T-cell (primary cell): ENCODE measurements around the gene PDE4B. TPM values are rescaled to one million over a fixed set of nuclear protein-coding genes. Genes with fewer than 3 reads are reported as not detected.

Experiments
- ATAC-seq, 4 experiments: fragments of 200-7000 bp in 3 of 4; fragments of 150-1000 bp in 1 of 4; cut with Tn5 transposase; replicated peaks in 1 of 4; 1 replicate in 3 of 4; 2 replicates in 1 of 4; pipeline ENCODE4 v1.10.0; 2021; ENCODE audit warnings: moderate library complexity in 3 of 4, mild to moderate bottlenecking in 2 of 4, moderate number of reproducible peaks in 1 of 4
- CTCF ChIA-PET, 2 donors: fragments of 300-600 bp; sonication (Branson Sonifier 250); formaldehyde crosslinking; loops; one replicate each; lab custom pipeline; 2022; ENCODE audit warnings: antibody characterized with exemption in 2 of 2; lab: Charles Lee
- POLR2A ChIA-PET, 2 donors: fragments of 300-600 bp; sonication (Branson Sonifier 250); formaldehyde crosslinking; loops; one replicate each; lab custom pipeline; 2022; ENCODE audit warnings: antibody characterized with exemption in 2 of 2; lab: Charles Lee
- DNase-seq, 35 experiments: peaks; one replicate each; pipeline versions ENCODE4 v3.0.0 to v3.0.0-alpha.2; 2013 to 2023
- H3K27ac ChIP-seq: one replicate; pipeline ENCODE4 v1.5.1; 2013; ENCODE audit warnings: low read length
- H3K27me3 ChIP-seq, 2 experiments: replicated peaks in 1 of 2; 1 replicate in 1 of 2; 2 replicates in 1 of 2; pipeline versions ENCODE4 v1.6.1 to v1.7.0; 2013; ENCODE audit warnings: low read length in 1 of 2, mixed read lengths in 1 of 2; ENCODE audit not compliant: control insufficient read depth in 2 of 2, insufficient read depth in 2 of 2; ENCODE audit errors: extremely low read depth in 1 of 2
- H3K36me3 ChIP-seq, 2 donors: 1 replicate in 1 of 2; 2 replicates in 1 of 2; pipeline versions ENCODE4 v1.6.1 to v1.7.0; 2013; ENCODE audit warnings: low read length in 1 of 2; ENCODE audit not compliant: control insufficient read depth in 2 of 2, insufficient read depth in 1 of 2; ENCODE audit errors: extremely low read depth in 1 of 2
- H3K4me1 ChIP-seq, 2 experiments: 1 replicate in 1 of 2; 2 replicates in 1 of 2; pipeline versions ENCODE4 v1.6.1 to v1.7.0; 2013; ENCODE audit warnings: low read length in 2 of 2, mixed read lengths in 1 of 2; ENCODE audit not compliant: insufficient read depth in 2 of 2, control insufficient read depth in 1 of 2; ENCODE audit errors: extremely low read depth in 1 of 2
- H3K4me3 ChIP-seq, 2 donors: 1 replicate in 1 of 2; 2 replicates in 1 of 2; pipeline versions ENCODE4 v1.5.1 to v1.7.0; 2013; ENCODE audit warnings: mild to moderate bottlenecking in 2 of 2, low read length in 1 of 2, moderate library complexity in 1 of 2; ENCODE audit not compliant: control insufficient read depth in 1 of 2; ENCODE audit errors: extremely low read depth in 1 of 2
- H3K9me3 ChIP-seq: 2 replicates; pipeline ENCODE4 v1.7.0; 2013
- H3K27ac Mint-ChIP-seq, 2 donors: one replicate each; pipeline ENCODE4 v1.8.0; 2020 to 2021; ENCODE audit warnings: mild to moderate bottlenecking in 2 of 2, mixed read lengths in 2 of 2
- H3K27me3 Mint-ChIP-seq, 2 donors: one replicate each; pipeline ENCODE4 v1.8.0; 2021 to 2022; ENCODE audit warnings: mixed read lengths in 2 of 2
- H3K36me3 Mint-ChIP-seq: one replicate; pipeline ENCODE4 v1.8.0; 2021; ENCODE audit warnings: mixed read lengths
- H3K4me1 Mint-ChIP-seq, 3 donors: one replicate each; pipeline ENCODE4 v1.8.0; 2020 to 2022; ENCODE audit warnings: mixed read lengths in 3 of 3, mild to moderate bottlenecking in 1 of 3
- H3K4me3 Mint-ChIP-seq, 3 donors: one replicate each; pipeline ENCODE4 v1.8.0; 2020 to 2022; ENCODE audit warnings: mild to moderate bottlenecking in 3 of 3, mixed read lengths in 3 of 3, moderate library complexity in 3 of 3
- H3K9me3 Mint-ChIP-seq, 3 donors: one replicate each; pipeline ENCODE4 v1.8.0; 2020 to 2022; ENCODE audit warnings: mixed read lengths in 3 of 3
- WGBS: methylation state at CpG from one replicate; pipeline ENCODE4 v1.1.5; 2013; ENCODE audit warnings: missing lambda C conversion rate; ENCODE audit not compliant: insufficient coverage; 5-methylcytosine and 5-hydroxymethylcytosine counted together
- total RNA-seq, 35 experiments: library from RNA in 6 of 35; stranded (reverse) in 6 of 35; fragments of 120-200 nt in 1 of 35; gene quantifications; one replicate each; pipeline versions ENCODE4 v1.2.1 to v1.2.4 and lab custom pipeline; 2013 to 2026

Gene PDE4B
- total RNA-seq, 5 donors from 2014 or later (not counting 1 experiment from before 2014, with no cell fraction given), result 46.3 to 103 (median 54.1) TPM

DNA sequence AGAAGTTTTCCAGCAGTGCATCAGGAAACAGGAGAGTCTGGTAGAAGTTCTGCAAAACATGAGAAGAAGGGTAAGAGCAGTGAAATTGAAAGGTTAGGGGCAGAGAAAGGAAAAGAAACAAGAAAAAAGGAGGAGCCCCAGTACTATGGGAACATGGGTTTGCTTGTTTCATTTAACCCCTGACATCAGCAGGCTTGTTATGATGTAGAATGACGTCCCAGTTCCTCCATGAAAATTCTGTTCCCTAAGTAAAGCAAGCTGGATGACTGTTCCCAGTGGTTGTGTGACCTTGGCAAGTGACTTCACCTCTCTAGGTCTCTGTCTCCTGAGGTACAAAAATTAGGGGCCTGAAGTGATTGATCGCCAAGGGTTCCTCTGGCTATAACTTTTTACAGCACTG, 472.6 kb downstream of the PDE4B start:
- Histone ChIP-seq H3K27ac (no peak overlapping the region), H3K9me3 (no peaks in the 10 kb centered on the region), H3K27me3 (no peaks in the 10 kb centered on the region), H3K36me3 (no peaks in the 10 kb centered on the region), H3K4me1 (peaks cover 6 to 16% of the 10 kb centered on the region in 2 experiments), H3K4me3 (no peak overlapping the region)
- Mint-ChIP-seq H3K36me3 (no peaks in the 10 kb centered on the region), H3K9me3 (no peaks in the 10 kb centered on the region), H3K27me3 (no peaks in the 10 kb centered on the region), H3K4me1 (peaks cover 21 to 36% (median 33%) of the 10 kb centered on the region in 3 donors), H3K27ac (no peak overlapping the region), H3K4me3 (no peak overlapping the region)
- 100% methylated on average over 1 of the region's 2 CpGs for WGBS
- ChIA-PET POLR2A (interaction anchor here (0.5 to 1.1 kb wide), 2 partner anchors 73 to 79 kb away, joined by 4 read pairs; no protein-coding TSS in a partner anchor), CTCF (interaction anchor here (0.5 to 2.0 kb wide), 2 partner anchors 8 to 181 kb away, joined by 3 to 6 read pairs; no protein-coding TSS in a partner anchor)
- DNase-seq (no peak), ATAC-seq (no peak)

DNA sequence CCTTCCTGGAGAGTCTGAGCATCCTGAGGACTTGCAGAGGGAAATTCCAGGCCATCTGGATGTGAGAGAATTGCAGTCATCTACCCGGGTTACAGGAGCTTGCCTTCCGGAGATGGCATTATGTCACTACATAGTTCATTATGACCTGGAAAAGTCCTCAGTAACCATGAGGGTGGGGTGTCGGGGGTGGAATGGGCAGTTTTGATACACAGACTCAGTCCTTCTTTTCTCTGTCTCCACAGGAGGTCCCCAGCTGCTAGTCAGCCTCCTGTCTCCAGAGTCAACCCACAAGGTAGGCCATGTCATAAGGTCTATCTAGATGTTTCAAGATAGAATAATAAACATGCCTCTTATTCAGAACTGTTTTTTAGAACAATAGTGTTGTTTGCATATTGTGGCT, 473.1 kb downstream of the PDE4B start:
- POLR2A ChIA-PET, result interaction anchor here in 1 of 2 donors (1.1 kb wide), 1 partner anchor 79 kb away, joined by 4 read pairs; no protein-coding TSS in a partner anchor
- ATAC-seq, result peak in 1 of 4 experiments; percentile 29

DNA sequence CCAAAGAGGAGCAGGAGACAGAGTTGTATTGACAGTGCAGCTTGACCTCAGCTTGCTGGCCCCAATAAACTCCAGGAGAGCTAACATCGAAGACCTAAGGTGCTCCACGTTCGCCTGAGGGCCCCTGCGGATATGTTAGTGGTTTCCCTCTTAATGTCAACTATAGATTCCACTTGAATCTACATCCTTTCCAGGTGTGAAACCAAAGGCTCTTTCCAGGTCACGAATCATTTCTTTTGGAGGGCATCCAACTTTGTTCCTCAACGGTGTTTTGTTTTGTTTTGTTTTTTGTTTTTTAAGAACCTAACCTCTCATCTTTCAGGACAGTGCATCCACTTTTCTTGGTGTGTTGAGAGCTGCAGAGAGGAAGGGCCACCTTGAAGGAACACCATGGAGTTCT, 473.7 kb downstream of the PDE4B start:
- WGBS, result no CpG with 5 or more reads among the region's 6 CpGs
- Histone ChIP-seq H3K9me3 (no peaks in the 10 kb centered on the region), H3K4me3 (no peak overlapping the region), H3K27ac (no peak overlapping the region), H3K4me1 (peaks cover 3 to 10% of the 10 kb centered on the region in 2 experiments), H3K27me3 (no peaks in the 10 kb centered on the region), H3K36me3 (no peaks in the 10 kb centered on the region)
- H3K4me1 Mint-ChIP-seq, result peaks cover 14 to 33% (median 28%) of the 10 kb centered on the region in 3 donors
- DNase-seq (no peak), ATAC-seq (no peak)
- no peaks in the 10 kb centered on the region for H3K9me3 Mint-ChIP-seq
- CTCF ChIA-PET, result interaction anchor here in 1 of 2 donors (2.1 kb wide), 1 partner anchor 9 kb away, joined by 7 read pairs; no protein-coding TSS in a partner anchor
- no peaks in the 10 kb centered on the region for H3K27me3 Mint-ChIP-seq
- H3K36me3 Mint-ChIP-seq, result no peaks in the 10 kb centered on the region
- H3K27ac Mint-ChIP-seq, result no peak overlapping the region
- H3K4me3 Mint-ChIP-seq, result no peak overlapping the region
- POLR2A ChIA-PET, result interaction anchor here (1.1 kb wide), 2 partner anchors 78 to 179 kb away, joined by 3 to 4 read pairs; no protein-coding TSS in a partner anchor

More for the DNA sequence above, 473.1 kb downstream of the PDE4B start:
- Histone ChIP-seq H3K27me3 (no peaks in the 10 kb centered on the region), H3K9me3 (no peaks in the 10 kb centered on the region), H3K27ac (no peak overlapping the region), H3K36me3 (no peaks in the 10 kb centered on the region), H3K4me1 (peaks cover 6 to 14% of the 10 kb centered on the region in 2 experiments), H3K4me3 (no peak overlapping the region)
- Mint-ChIP-seq H3K27ac (peak overlapping the region in 1 of 2 donors; percentile 61), H3K9me3 (no peaks in the 10 kb centered on the region), H3K4me1 (peaks cover 19 to 34% (median 30%) of the 10 kb centered on the region in 3 donors), H3K4me3 (no peak overlapping the region), H3K36me3 (no peaks in the 10 kb centered on the region), H3K27me3 (no peaks in the 10 kb centered on the region)
- WGBS, result no CpG with 5 or more reads among the region's 3 CpGs
- CTCF ChIA-PET, result no interaction called here
- DNase-seq, result no peak

DNA sequence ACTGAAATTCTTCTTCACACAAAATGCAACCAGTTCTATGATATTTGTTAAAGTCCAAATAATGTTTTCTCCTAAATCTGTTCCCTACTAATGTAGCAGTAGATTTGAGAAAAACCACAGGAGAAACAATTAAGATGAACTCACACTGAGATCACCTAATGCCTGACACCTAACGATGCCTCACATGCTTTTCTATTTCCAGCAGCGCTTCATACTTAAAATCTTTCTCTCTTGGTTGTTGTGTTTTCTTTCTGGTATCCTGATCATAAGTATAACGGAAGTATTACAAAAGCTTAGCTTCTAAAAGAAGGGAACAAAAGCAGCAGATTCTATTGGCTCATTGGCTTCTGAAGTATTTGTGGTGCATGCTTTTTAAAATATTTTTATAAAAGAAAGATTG, 474.1 kb downstream of the PDE4B start:
- no peaks in the 10 kb centered on the region for H3K36me3 Mint-ChIP-seq
- Histone ChIP-seq H3K27me3 (no peaks in the 10 kb centered on the region), H3K4me3 (no peak overlapping the region), H3K4me1 (peaks cover 2 to 7% of the 10 kb centered on the region in 2 experiments), H3K36me3 (no peaks in the 10 kb centered on the region), H3K27ac (no peak overlapping the region), H3K9me3 (no peaks in the 10 kb centered on the region)
- H3K27me3 Mint-ChIP-seq, result no peaks in the 10 kb centered on the region
- WGBS, result no CpG with 5 or more reads among the region's 3 CpGs
- ChIA-PET CTCF (interaction anchor here (1.1 to 2.1 kb wide), 2 partner anchors 9 to 11 kb away, joined by 3 to 7 read pairs; no protein-coding TSS in a partner anchor), POLR2A (interaction anchor here (0.5 to 1.1 kb wide), 2 partner anchors 14 to 179 kb away, joined by 3 read pairs; no protein-coding TSS in a partner anchor)
- H3K4me3 Mint-ChIP-seq, result no peak overlapping the region
- no peak overlapping the region for H3K27ac Mint-ChIP-seq
- no peak for ATAC-seq
- no peaks in the 10 kb centered on the region for H3K9me3 Mint-ChIP-seq
- no peak for DNase-seq
- peaks cover 14 to 33% (median 28%) of the 10 kb centered on the region in 3 donors for H3K4me1 Mint-ChIP-seq

DNA sequence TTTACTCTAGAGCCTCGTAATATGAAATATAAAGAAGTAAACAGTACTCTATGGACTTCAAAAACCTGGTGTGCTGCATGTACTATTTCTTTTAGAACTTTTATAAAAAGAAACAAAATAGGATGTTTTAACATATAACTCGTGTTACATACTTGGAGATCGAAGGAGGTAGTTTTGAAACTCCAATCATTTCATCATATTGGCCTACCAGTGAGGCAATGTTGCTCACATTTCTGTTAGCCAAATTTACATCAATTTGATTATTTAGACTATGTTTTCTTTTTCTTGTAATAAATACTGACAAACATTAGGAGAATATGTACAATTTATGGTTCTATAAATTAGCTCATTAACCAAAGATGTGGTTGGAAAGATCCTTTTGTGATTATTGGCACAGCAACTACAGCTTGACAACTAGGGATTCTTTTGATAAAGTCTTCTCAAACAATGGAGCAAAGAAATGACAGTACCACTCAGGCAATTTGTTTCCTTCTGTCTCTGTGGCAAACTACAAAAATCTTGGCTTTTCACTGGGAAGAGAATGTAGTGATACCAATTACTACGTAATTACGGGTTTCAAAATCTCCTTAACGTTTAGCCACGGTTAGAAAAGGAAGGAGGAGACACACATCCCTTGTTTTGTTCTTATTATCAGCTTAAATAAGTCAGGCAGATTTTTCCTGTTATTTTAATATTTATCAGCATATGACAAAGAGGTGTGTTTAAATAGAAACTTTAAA, 474.7 kb downstream of the PDE4B start:
- Mint-ChIP-seq H3K27me3 (no peaks in the 10 kb centered on the region), H3K9me3 (no peaks in the 10 kb centered on the region), H3K36me3 (no peaks in the 10 kb centered on the region), H3K4me1 (peaks cover 17 to 34% (median 30%) of the 10 kb centered on the region in 3 donors), H3K27ac (no peak overlapping the region), H3K4me3 (no peak overlapping the region)
- no peaks in the 10 kb centered on the region for H3K36me3 ChIP-seq
- H3K4me3 ChIP-seq, result no peak overlapping the region
- no peaks in the 10 kb centered on the region for H3K27me3 ChIP-seq
- ATAC-seq, result no peak
- WGBS, result no CpG with 5 or more reads among the region's 7 CpGs
- H3K4me1 ChIP-seq, result peaks cover 6 to 9% of the 10 kb centered on the region in 2 experiments
- no peak overlapping the region for H3K27ac ChIP-seq
- POLR2A ChIA-PET, result interaction anchor here (0.5 to 1.1 kb wide), 2 partner anchors 15 to 178 kb away, joined by 3 read pairs; no protein-coding TSS in a partner anchor
- CTCF ChIA-PET, result interaction anchor here (1.1 to 2.1 kb wide), 2 partner anchors 10 kb away, joined by 3 to 7 read pairs; no protein-coding TSS in a partner anchor
- no peak for DNase-seq
- H3K9me3 ChIP-seq, result no peaks in the 10 kb centered on the region

DNA sequence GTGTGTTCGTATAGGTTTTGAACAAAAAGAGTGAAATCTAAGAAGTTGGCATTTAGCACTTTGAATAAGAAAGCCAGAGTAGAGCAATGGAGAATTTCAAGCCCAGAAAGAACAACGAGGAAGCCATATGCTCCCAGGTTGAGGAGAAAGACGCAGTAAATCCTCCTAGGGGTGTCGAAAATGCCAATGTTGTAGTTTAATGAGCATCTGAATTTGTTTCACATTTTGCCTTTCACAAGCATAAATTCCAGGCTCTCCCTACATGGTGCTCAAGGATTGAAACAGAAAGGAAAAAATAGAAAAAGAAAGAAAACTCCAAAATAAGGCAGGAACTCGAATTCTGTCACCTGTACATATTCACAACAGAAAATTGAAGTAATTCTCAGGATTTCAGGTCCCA, 476.5 kb downstream of the PDE4B start:
- H3K9me3 Mint-ChIP-seq, result no peaks in the 10 kb centered on the region

More for the DNA sequence above, 476.5 kb downstream of the PDE4B start:
- H3K27ac ChIP-seq, result no peak overlapping the region
- Mint-ChIP-seq H3K27me3 (no peaks in the 10 kb centered on the region), H3K36me3 (no peaks in the 10 kb centered on the region), H3K4me3 (no peak overlapping the region), H3K4me1 (peaks cover 27 to 45% (median 37%) of the 10 kb centered on the region in 3 donors), H3K27ac (no peak overlapping the region)
- ATAC-seq (no peak), DNase-seq (no peak)
- no peaks in the 10 kb centered on the region for H3K9me3 ChIP-seq
- no peaks in the 10 kb centered on the region for H3K36me3 ChIP-seq
- no CpG with 5 or more reads among the region's 5 CpGs for WGBS
- ChIA-PET POLR2A (interaction anchor here in 1 of 2 donors (0.7 kb wide), 1 partner anchor 412 kb away, joined by 8 read pairs; no protein-coding TSS in a partner anchor), CTCF (no interaction called here)
- peaks cover 12 to 18% of the 10 kb centered on the region in 2 experiments for H3K4me1 ChIP-seq
- H3K4me3 ChIP-seq, result no peak overlapping the region
- H3K27me3 ChIP-seq, result no peaks in the 10 kb centered on the region
